Placental epithelial cell (primary cell): ENCODE data around the gene SFN. TPM values are rescaled to one million over a fixed set of nuclear protein-coding genes. Genes with fewer than 3 reads are reported as not detected.

Experiments
- small RNA-seq: library from RNA; depleted of rRNA; stranded (forward); fragments of <200 nt; gene quantifications from one replicate; pipeline ENCODE3, GENCODE V24; 2012
- total RNA-seq: library from RNA; depleted of rRNA; stranded (reverse); fragments of >200 nt; gene quantifications from 2 replicates; pipeline ENCODE4 v1.2.3, GENCODE V29; 2012

SFN gene
- 146 and 266 TPM in 2 replicates for total RNA-seq

DNA sequence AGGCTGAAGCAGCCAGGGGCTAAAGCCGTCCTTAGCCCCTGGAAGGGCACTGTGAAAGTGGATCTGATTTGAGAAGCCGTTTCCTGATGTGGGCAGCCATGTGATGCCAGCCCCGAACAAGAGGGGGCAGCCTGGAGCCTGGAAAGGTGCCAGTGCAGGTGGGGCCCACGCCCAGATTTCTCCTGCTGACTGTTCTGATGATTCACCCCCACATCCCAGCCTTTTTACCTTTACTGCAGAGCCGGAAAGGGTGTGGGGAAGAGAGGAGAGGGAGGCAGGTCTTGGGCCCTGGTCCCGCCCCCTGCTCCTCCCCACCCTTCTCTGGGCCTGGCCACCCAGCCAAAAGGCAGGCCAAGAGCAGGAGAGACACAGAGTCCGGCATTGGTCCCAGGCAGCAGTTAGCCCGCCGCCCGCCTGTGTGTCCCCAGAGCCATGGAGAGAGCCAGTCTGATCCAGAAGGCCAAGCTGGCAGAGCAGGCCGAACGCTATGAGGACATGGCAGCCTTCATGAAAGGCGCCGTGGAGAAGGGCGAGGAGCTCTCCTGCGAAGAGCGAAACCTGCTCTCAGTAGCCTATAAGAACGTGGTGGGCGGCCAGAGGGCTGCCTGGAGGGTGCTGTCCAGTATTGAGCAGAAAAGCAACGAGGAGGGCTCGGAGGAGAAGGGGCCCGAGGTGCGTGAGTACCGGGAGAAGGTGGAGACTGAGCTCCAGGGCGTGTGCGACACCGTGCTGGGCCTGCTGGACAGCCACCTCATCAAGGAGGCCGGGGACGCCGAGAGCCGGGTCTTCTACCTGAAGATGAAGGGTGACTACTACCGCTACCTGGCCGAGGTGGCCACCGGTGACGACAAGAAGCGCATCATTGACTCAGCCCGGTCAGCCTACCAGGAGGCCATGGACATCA lies at the start of gene SFN:
SFN (plus strand) TSS at position 369 of the 904 bp plus-strand sequence; CDS start at position 433, 64 bp downstream.

DNA sequence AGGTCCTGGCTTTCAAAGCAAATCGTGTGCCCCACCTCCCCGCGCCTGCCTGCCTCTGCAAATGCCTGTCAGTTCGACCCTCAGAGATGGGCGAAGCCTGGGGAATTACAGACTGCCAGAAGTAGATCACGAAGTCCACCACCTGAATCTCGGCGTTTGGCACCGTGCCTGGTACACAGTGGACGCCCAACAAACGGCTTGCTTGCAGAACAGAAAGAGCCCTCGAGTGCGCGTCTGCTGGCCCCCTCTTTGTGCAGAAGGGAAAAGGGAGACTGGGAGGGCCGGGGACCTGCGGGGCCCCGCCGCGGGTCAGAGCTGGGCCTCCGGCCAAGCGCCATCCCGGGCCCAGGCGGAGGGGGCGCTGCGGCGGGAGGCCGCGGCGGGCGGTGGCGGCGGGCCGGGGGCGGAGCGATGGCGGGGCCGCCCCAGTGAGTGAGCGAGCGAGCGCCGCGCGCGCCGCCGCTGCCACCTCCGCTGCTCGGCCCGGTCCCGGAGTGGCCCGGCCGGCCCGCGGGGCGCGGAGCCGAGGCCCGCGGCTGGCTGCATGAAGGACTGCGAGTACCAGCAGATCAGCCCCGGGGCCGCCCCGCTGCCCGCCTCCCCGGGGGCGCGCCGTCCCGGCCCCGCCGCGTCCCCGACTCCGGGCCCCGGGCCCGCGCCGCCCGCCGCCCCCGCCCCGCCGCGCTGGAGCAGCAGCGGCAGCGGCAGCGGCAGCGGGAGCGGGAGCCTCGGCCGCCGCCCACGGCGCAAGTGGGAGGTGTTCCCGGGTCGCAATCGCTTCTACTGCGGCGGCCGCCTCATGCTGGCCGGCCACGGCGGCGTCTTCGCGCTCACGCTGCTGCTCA lies 36.5 kb upstream of the SFN start, which contains the start of gene ZDHHC18:
ZDHHC18 (plus strand) TSS at position 428 of the 845 bp plus-strand sequence; CDS start at position 545, 117 bp downstream.

DNA sequence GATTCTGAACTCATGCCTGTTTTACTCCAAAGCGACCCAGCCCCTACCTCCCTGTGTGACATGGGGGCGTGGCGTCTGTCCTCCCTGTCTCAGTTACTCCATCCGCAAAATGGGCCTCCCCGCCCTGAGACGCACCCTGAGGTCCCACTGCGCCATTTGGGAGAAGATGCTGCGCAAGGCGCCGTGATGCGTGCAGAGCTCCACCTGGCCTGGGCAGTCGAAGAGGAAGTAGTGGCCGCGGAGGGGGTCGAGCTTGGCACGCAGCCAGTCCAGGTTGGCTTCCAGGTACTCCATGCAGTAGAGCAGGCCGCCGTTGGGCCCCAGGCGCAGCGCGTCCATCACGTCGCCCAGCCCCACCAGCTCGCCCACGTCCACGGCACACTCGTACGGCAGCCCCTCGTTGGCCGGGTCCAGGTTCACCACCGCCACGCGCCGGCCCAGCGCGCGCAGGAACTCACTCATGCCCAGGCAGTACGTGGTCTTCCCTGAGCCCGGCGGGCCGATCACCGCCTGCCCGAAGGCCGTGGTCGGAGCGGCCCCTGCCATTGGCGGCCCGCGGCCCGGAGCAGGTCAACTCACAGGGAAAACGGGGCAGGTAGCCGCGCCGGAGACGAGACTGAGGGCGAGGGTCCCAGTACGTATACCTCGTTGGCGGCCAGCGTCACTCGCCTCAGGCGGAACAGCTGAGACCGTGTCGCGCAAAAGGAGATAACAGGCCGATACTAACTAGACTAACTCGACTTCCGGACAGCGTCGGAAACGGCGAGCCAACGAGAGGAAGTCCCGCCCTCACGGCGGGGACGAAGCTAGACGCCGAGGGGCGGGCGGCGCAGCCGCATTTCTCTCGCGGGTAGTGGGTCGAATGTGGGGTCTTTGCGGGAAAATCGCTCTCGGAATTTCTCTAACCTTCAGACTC lies 26.9 kb downstream of the SFN start, which contains the start of gene GPN2:
GPN2 (minus strand) TSS at position 733 of the 916 bp plus-strand sequence; CDS start at position 546, 187 bp downstream.

GRCh38 chr1:26900001-26900814 lies 37.3 kb downstream of the SFN start, which contains the start of gene GPATCH3:
TSS of gene GPATCH3 (minus strand) at chr1:26900467. CDS start at chr1:26900442, 25 bp downstream.

Small RNA genes lying within 50 kb of the gene (small RNA-seq; reads per million reads assigned to genes)
- gene RN7SL165P = not detected

Other genes starting within 250 kb of the SFN start
- gene ARID1A, start 167.1 kb upstream of the SFN start, total RNA-seq = 48.3 and 56.9 TPM in 2 replicates
- 21.5 and 29.8 TPM in 2 replicates for gene PIGV, start 75.2 kb upstream of the SFN start, total RNA-seq
- 20.0 and 25.7 TPM in 2 replicates for gene ZDHHC18, start 36.5 kb upstream of the SFN start, total RNA-seq
- gene GPN2, start 27.1 kb downstream of the SFN start, total RNA-seq = 11.8 and 15.3 TPM in 2 replicates
- gene GPATCH3, start 37.3 kb downstream of the SFN start, total RNA-seq = 8.0 and 8.6 TPM in 2 replicates
- not detected in 2 replicates for gene NR0B2, start 50.8 kb downstream of the SFN start, total RNA-seq
- gene NUDC, start 58.6 kb downstream of the SFN start, total RNA-seq = 14.5 and 18.9 TPM in 2 replicates
- gene KDF1, start 97.3 kb downstream of the SFN start, total RNA-seq = 16.1 and 23.2 TPM in 2 replicates
- gene TRNP1, start 130.5 kb downstream of the SFN start, total RNA-seq = 31.0 and 40.2 TPM in 2 replicates
- gene TENT5B, start 149.7 kb downstream of the SFN start, total RNA-seq = 245 and 286 TPM in 2 replicates